Esophagus muscularis mucosa (tissue), 3 donors: ENCODE measurements around the gene PCDHGB5.

Source experiments
- CTCF ChIP-seq, 3 experiments: fragments of 200-600 bp in 2 of 3; fragments of 450-650 bp in 1 of 3; sonication (generic) in 2 of 3; IDR thresholded peaks; one replicate each; pipeline ENCODE4 v1.5.1; 2017 to 2019; ENCODE audit warnings: antibody characterized with exemption in 3 of 3, mild to moderate bottlenecking in 2 of 3, moderate library complexity in 1 of 3
- POLR2A ChIP-seq: fragments of 450-650 bp; IDR thresholded peaks from one replicate; pipeline ENCODE4 v1.6.1; 2017; ENCODE audit warnings: antibody characterized with exemption, moderate library complexity, mild to moderate bottlenecking, low read depth

GRCh38 chr5:141439411-141440141 is 41.8 kb downstream of the PCDHGB5 start:
- TF ChIP-seq CTCF (IDR thresholded peaks at IDR 0.05) (no peak), POLR2A (no peak)
